Body of pancreas (tissue), 4 donors: ENCODE measurements around the gene USP21.

Experiments used
- POLR2A ChIP-seq, 3 donors: fragments of 450-650 bp; IDR thresholded peaks; one replicate each; pipeline ENCODE4 v1.6.1; 2016; ENCODE audit warnings: antibody characterized with exemption in 3 of 3, mild to moderate bottlenecking in 2 of 3
- TF ChIP-seq, protein P1 (sequence below), 7 experiments: fragments of 450-650 bp in 4 of 7; fragments of 200-600 bp in 3 of 7; sonication (generic) in 3 of 7; IDR thresholded peaks; one replicate each; pipeline ENCODE4 v1.5.1; 2016 to 2019; ENCODE audit warnings: antibody characterized with exemption in 7 of 7

DNA sequence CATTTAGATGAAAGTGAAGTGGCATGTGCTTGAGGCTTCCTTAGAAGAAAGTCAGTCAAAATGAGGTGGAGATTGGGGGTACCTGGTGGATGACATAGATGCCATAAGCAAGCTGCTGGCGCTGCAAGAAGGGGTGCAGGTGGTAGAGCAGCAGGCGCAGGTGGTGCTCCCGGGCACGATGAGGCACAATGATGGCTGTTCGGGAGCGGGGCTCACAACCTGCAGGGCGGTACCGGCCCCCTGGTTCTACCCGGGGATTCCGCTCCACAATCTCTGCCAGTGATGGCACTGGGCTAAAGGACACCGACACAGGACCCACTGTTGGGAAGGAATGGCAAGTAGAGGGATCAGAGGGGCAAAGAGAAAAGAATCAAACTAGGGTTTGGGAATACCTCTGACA is 15.6 kb downstream of the USP21 start:
- TF ChIP-seq, protein P1, sequence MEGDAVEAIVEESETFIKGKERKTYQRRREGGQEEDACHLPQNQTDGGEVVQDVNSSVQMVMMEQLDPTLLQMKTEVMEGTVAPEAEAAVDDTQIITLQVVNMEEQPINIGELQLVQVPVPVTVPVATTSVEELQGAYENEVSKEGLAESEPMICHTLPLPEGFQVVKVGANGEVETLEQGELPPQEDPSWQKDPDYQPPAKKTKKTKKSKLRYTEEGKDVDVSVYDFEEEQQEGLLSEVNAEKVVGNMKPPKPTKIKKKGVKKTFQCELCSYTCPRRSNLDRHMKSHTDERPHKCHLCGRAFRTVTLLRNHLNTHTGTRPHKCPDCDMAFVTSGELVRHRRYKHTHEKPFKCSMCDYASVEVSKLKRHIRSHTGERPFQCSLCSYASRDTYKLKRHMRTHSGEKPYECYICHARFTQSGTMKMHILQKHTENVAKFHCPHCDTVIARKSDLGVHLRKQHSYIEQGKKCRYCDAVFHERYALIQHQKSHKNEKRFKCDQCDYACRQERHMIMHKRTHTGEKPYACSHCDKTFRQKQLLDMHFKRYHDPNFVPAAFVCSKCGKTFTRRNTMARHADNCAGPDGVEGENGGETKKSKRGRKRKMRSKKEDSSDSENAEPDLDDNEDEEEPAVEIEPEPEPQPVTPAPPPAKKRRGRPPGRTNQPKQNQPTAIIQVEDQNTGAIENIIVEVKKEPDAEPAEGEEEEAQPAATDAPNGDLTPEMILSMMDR (IDR thresholded peaks at IDR 0.05) = no peak
- TF ChIP-seq POLR2A (IDR thresholded peaks at IDR 0.05) = no peak
